ENCODE data around the gene ULBP2. TPM values are rescaled to one million over a fixed set of nuclear protein-coding genes. Genes with fewer than 3 reads are reported as not detected.
"Not testable (repeated sequence)": the region's sequence is repeated elsewhere in the genome, so short reads cannot be mapped to it uniquely, and the experiment has no call there.

Gene ULBP2
- total RNA-seq, 4 donors from 2014 or later, result 0.21 to 0.34 TPM; not detected in 2

- intact Hi-C loops (cut with DNase I; ENCODE audit: low total_unique reads), result no loop called here
- peaks cover 12 to 82% of the 10 kb centered on the region in 2 donors for H3K27me3 ChIP-seq
Measured at GRCh38 chr6:149988550-149989346, 46.9 kb downstream of the ULBP2 start.

GRCh38 chr6:149990212-149990660 lies 48.4 kb downstream of the ULBP2 start:
- Histone ChIP-seq H3K36me3 (no peaks in the 10 kb centered on the region), H3K4me3 (peak overlapping the region in 1 of 2 donors; percentile 10), H3K9me3 (peaks cover 0 to 14% of the 10 kb centered on the region in 2 donors), H3K4me1 (no peaks in the 10 kb centered on the region), H3K27ac (no peak overlapping the region), H3K27me3 (peaks cover 12 to 82% of the 10 kb centered on the region in 2 donors)
- intact Hi-C loops (cut with DNase I; ENCODE audit: low total_unique reads), result no loop called here
- TF ChIP-seq, protein P1, sequence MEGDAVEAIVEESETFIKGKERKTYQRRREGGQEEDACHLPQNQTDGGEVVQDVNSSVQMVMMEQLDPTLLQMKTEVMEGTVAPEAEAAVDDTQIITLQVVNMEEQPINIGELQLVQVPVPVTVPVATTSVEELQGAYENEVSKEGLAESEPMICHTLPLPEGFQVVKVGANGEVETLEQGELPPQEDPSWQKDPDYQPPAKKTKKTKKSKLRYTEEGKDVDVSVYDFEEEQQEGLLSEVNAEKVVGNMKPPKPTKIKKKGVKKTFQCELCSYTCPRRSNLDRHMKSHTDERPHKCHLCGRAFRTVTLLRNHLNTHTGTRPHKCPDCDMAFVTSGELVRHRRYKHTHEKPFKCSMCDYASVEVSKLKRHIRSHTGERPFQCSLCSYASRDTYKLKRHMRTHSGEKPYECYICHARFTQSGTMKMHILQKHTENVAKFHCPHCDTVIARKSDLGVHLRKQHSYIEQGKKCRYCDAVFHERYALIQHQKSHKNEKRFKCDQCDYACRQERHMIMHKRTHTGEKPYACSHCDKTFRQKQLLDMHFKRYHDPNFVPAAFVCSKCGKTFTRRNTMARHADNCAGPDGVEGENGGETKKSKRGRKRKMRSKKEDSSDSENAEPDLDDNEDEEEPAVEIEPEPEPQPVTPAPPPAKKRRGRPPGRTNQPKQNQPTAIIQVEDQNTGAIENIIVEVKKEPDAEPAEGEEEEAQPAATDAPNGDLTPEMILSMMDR (IDR thresholded peaks at IDR 0.05), result no peak
- TF ChIP-seq POLR2A (IDR thresholded peaks at IDR 0.05), result no peak
- DNase-seq, result no peak

More at GRCh38 chr6:149988550-149989346, 46.9 kb downstream of the ULBP2 start:
- H3K4me3 ChIP-seq, result no peak overlapping the region
- H3K4me1 ChIP-seq, result no peaks in the 10 kb centered on the region
- DNase-seq, result no peak
- no peak overlapping the region for H3K27ac ChIP-seq
- no peaks in the 10 kb centered on the region for H3K36me3 ChIP-seq
- TF ChIP-seq POLR2A (IDR thresholded peaks at IDR 0.05), result no peak
- TF ChIP-seq, protein P1 (IDR thresholded peaks at IDR 0.05), result no peak
- peaks cover 0 to 14% of the 10 kb centered on the region in 2 donors for H3K9me3 ChIP-seq

GRCh38 chr6:149990661-149991471 lies 49.1 kb downstream of the ULBP2 start:
- intact Hi-C loops (cut with DNase I; ENCODE audit: low total_unique reads), result no loop called here
- Histone ChIP-seq H3K27me3 (peaks cover 12 to 82% of the 10 kb centered on the region in 2 donors), H3K27ac (no peak overlapping the region), H3K36me3 (no peaks in the 10 kb centered on the region), H3K4me1 (no peaks in the 10 kb centered on the region), H3K9me3 (peaks cover 0 to 14% of the 10 kb centered on the region in 2 donors), H3K4me3 (peak overlapping the region in 1 of 2 donors; percentile 10)
- no peak for TF ChIP-seq POLR2A (IDR thresholded peaks at IDR 0.05)
- TF ChIP-seq, protein P1 (IDR thresholded peaks at IDR 0.05), result no peak
- no peak for DNase-seq

DNA sequence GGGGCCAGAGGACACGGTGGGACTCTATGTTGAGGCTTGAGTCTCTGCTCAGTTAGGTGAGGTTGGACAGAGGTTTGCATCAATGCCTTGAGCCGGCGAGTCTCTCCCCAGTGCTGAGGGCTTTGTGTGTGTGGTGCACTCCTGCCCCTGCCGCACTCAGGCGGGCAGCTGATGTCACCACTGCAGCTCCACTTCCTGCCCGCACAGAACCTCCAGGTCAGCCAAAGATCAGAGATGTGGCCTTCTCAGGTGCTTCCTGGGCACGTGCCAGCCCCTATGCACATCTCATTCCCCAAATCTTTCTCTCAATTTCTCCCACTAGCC lies 49.6 kb downstream of the ULBP2 start:
- H3K4me1 ChIP-seq, result not testable (repeated sequence)

GRCh38 chr6:149991838-149992237 lies 50.0 kb downstream of the ULBP2 start:
- no peak for TF ChIP-seq POLR2A (IDR thresholded peaks at IDR 0.05)
- TF ChIP-seq, protein P1 (IDR thresholded peaks at IDR 0.05), result no peak
- peaks cover 12 to 79% of the 10 kb centered on the region in 2 donors for H3K27me3 ChIP-seq
- intact Hi-C loops (cut with DNase I; ENCODE audit: low total_unique reads), result no loop called here
- peaks cover 0 to 14% of the 10 kb centered on the region in 2 donors for H3K9me3 ChIP-seq
- DNase-seq, result no peak
- no peak overlapping the region for H3K4me3 ChIP-seq
- H3K4me1 ChIP-seq, result no peaks in the 10 kb centered on the region
- no peaks in the 10 kb centered on the region for H3K36me3 ChIP-seq
- H3K27ac ChIP-seq, result no peak overlapping the region

More for the DNA sequence above, 49.6 kb downstream of the ULBP2 start:
- intact Hi-C loops (cut with DNase I; ENCODE audit: low total_unique reads); H3K4me3 ChIP-seq; H3K36me3 ChIP-seq; H3K27ac ChIP-seq; DNase-seq: not testable (repeated sequence)
- H3K27me3 ChIP-seq, result peaks cover 12 to 81% of the 10 kb centered on the region in 2 donors
- peaks cover 0 to 14% of the 10 kb centered on the region in 2 donors for H3K9me3 ChIP-seq
